Measurements from ENCODE around the gene SPATA2.

Gene SPATA2

DNA sequence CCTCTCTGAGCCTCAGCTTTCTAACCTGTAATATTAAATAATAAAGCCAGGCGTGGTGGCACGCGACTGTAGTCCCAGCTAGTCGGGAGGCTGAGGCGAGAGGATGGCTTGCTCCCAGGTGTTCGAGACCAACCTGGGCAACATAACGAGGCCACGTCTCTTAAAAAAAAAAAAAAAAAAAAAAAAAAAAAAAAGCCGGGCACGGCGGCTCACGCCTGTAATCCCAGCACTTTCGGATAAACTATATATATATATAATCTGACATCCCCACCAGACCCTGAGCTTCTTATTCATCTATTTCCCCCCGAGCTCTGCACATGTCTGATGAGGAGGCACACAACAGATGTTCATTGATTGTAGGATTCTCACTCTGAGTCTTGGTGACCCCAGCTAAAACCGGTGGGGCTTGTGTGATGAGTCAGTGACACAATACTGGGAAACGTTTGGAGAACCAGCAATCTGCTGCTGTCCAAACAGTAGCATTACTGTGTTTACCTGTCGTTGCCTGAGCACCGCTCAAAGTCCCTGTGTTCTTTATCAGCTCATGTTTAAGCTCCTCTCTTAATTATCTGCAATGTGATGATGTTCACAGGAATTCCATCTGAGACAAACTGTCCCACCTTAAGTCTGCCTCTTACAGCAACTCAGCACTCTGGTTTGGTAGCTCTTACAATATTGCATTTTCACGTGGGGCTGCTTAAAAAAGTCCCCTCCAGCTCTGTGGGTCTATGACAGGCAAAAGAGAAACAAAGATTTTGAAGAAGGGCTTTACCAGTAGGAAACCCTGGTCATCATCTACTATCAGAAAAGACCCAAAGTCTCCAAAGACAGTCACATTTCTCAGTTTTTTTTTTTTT is 1.0 kb upstream of the SPATA2 start:
- TF ChIP-seq, protein P1, sequence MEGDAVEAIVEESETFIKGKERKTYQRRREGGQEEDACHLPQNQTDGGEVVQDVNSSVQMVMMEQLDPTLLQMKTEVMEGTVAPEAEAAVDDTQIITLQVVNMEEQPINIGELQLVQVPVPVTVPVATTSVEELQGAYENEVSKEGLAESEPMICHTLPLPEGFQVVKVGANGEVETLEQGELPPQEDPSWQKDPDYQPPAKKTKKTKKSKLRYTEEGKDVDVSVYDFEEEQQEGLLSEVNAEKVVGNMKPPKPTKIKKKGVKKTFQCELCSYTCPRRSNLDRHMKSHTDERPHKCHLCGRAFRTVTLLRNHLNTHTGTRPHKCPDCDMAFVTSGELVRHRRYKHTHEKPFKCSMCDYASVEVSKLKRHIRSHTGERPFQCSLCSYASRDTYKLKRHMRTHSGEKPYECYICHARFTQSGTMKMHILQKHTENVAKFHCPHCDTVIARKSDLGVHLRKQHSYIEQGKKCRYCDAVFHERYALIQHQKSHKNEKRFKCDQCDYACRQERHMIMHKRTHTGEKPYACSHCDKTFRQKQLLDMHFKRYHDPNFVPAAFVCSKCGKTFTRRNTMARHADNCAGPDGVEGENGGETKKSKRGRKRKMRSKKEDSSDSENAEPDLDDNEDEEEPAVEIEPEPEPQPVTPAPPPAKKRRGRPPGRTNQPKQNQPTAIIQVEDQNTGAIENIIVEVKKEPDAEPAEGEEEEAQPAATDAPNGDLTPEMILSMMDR (IDR thresholded peaks at IDR 0.05; ENCODE audit: borderline replicate concordance, insufficient read depth, low read depth, low read length) = no peak
- peak overlapping the region; percentile 77 for H3K4me3 ChIP-seq (ENCODE audit: low read depth, low read length)

DNA sequence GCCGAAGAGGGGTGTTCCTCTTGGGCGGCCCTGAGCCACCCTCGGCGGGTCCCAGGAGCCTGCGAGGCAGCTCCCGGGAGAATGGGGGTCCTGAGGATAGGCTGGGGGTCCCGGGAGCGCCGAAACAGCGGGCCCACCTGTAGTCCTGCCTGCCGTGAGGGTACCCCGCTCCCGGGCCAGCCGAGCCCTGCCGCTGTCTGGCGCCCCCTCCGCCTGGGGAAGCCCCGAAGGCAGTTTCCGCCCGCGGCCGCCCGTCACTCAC is 280 bp downstream of the SPATA2 start:
- TF ChIP-seq, protein P1 (IDR thresholded peaks at IDR 0.05; ENCODE audit: borderline replicate concordance, insufficient read depth, low read depth, low read length) = no peak

DNA sequence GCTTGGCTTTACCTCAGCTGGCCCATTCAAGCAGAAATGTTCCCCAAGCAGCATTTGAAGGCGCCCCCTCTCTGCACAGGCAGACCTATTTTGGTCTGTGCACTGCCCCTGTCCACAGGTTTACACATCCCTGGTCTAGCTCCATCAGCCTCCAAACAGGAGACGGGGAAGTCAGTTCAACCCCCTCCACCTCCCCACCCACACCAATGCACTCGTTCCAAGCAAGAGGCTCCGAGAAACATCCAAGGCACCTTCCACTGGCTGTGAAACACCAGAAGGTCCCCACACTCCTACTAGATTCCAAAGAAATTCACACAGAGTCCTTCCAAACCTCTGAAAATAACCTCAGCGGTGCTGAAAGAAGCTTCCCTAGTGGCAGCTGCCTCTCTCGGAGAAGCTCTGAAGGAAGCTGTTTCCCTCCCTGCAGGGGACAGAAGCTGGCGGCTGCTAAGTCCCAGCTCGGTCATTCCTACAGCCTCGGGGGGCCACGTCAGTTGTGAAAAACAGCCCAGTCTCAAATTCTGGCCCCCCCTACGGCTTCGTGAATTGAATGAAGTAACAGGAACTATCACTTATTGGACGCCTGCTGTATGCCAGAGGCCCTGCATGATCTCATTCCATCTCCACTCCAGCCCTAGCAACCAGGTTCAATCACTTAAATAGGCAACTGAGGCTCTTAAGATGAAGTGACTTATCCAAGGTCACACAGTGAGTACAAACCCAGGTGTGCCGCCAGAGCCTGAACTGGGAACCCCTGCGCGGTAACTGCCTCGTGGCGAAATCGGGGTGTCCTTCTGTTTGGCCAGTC is 815 bp downstream of the SPATA2 start:
- TF ChIP-seq, protein P1 (IDR thresholded peaks at IDR 0.05; ENCODE audit: borderline replicate concordance, insufficient read depth, low read depth, low read length) = no peak
- peak overlapping the region; percentile 77 for H3K4me3 ChIP-seq (ENCODE audit: low read depth, low read length)

More for the DNA sequence above, 280 bp downstream of the SPATA2 start:
- peak overlapping the region; percentile 77 for H3K4me3 ChIP-seq (ENCODE audit: low read depth, low read length)

DNA sequence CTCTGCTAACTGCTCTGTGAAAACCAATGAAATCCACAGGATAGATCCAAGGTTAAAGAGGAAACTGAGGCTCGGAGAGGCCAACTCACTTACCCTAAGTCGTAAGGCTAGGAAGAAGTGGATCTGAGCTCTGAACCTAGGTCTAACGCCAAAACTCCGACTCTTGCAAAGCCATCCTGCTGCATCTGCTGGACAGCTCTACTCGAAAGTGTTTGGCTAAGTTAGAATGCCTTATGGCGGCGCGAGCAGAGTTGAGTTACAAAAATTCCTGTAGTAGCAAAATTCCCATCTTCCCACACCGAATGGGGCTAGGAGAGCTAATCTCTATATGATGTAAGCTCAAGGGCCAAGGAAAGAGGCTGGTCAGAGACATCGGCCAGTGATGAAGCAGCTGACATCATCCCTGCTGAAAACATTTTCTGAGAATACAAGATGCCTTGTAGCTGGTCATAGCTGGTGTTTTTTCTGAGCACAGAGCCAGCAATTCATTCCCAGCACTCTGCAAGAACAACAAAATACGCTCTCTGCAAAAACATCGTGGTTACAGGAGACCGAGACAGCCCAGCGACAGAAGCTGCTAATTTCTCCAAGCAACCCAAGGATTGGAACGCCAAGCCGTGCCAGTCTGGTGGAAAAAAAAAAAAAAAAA is 1.8 kb downstream of the SPATA2 start:
- H3K4me3 ChIP-seq (ENCODE audit: low read depth, low read length) = no peak overlapping the region

DNA sequence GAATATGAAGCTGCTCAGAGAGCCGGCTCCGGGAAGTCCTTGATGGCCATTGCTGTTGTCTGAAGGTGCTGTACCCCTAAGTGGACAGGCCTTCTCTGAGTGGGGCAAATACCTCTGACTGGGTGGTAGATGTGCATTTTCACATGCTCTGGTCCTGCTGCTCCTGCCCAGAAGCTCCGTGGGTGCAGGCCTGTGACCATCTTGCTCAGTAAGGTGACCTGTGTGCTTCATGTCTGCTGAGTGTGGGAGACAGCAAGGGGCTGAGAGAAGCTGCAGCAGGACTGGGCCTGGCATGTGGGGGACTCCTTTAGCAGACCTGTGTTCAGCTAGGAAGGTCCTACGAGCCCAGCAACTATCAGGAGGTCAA is 5.0 kb downstream of the SPATA2 start:
- no peak overlapping the region for H3K4me3 ChIP-seq (ENCODE audit: low read depth, low read length)
- TF ChIP-seq, protein P1 (IDR thresholded peaks at IDR 0.05; ENCODE audit: borderline replicate concordance, insufficient read depth, low read depth, low read length) = no peak

More for the DNA sequence above, 1.8 kb downstream of the SPATA2 start:
- TF ChIP-seq, protein P1 (IDR thresholded peaks at IDR 0.05; ENCODE audit: borderline replicate concordance, insufficient read depth, low read depth, low read length) = no peak

DNA sequence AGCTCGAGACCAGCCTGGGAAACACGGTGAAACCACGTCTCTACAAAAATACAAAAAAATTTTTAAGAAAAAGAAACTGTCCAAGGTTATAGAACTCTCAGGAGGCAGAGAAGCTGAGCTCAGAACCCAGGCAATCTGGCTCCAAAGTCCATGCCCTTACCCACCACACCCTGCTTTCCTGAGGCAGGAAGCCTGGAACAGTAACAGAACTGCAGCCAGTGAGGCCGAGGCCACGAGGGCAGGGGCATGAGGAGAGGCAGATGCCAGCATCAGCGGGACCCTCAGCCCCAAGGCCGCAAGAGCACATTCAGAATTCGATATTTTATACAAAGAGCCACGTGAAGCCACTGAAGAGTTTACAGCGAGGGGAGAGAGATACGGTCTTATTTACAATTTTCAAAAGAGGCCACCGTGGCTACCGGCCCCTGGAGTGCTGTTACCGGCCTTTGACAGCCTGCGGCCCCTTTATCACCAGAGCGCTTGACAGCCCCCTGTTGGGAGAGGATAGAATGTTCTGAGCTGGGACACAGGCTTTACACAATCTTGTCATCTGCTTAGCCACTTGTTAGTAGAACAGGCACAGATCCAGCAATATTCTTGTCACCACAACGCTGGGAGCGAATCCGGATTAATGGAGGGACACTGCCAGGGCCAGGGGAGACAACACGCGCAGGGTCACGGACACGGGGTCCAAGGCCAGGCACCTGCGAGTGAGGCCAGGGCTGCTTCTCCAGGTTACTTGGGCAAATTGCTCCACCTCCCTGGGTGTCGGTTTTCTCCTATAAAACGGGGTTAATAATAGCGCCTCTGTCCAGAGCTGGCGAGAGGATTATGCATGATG is 5.6 kb downstream of the SPATA2 start:
- TF ChIP-seq, protein P1 (IDR thresholded peaks at IDR 0.05; ENCODE audit: borderline replicate concordance, insufficient read depth, low read depth, low read length) = no peak
- H3K4me3 ChIP-seq (ENCODE audit: low read depth, low read length) = no peak overlapping the region
